Breast epithelium (tissue), 3 donors: ENCODE results near the gene DMKN.
"Not testable (repeated sequence)": the region's sequence is repeated elsewhere in the genome, so short reads cannot be mapped to it uniquely, and the experiment has no call there.

ENCODE experiments used
- CTCF ChIP-seq, 3 donors: fragments of 450-650 bp; IDR thresholded peaks; one replicate each; pipeline ENCODE4 v1.5.1; 2016 to 2017; ENCODE audit warnings: antibody characterized with exemption in 3 of 3, mild to moderate bottlenecking in 3 of 3, moderate library complexity in 3 of 3
- POLR2AphosphoS5 ChIP-seq, 3 donors: sonication (generic); formaldehyde crosslinking; IDR thresholded peaks; one replicate each; pipeline ENCODE4 v1.6.1; 2017; ENCODE audit warnings: antibody characterized with exemption in 3 of 3

GRCh38 chr19:35461788-35462187 is 51.7 kb downstream of the DMKN start:
- TF ChIP-seq CTCF, POLR2AphosphoS5 (IDR thresholded peaks at IDR 0.05): not testable (repeated sequence)
